Measurements from ENCODE around the gene OR2K2. TPM values are rescaled to one million over a fixed set of nuclear protein-coding genes. Genes with fewer than 3 reads are reported as not detected.
"Not testable (repeated sequence)": the region's sequence is repeated elsewhere in the genome, so short reads cannot be mapped to it uniquely, and the experiment has no call there.

Gene OR2K2
- total RNA-seq, 1 experiment from 2014 or later: not detected

- DNase-seq (ENCODE audit: low spot score): no peak
Measured at GRCh38 chr9:111298111-111298510, 31.9 kb downstream of the OR2K2 start.

GRCh38 chr9:111297066-111297824, 32.8 kb downstream of the OR2K2 start:
- no peak for DNase-seq (ENCODE audit: low spot score)

- no peak for DNase-seq (ENCODE audit: low spot score)
Measured at GRCh38 chr9:111294691-111295451, 35.2 kb downstream of the OR2K2 start.

GRCh38 chr9:111287127-111287526, 42.9 kb downstream of the OR2K2 start:
- DNase-seq (ENCODE audit: low spot score): peak; percentile 14

- no peak for DNase-seq (ENCODE audit: low spot score)
Measured at GRCh38 chr9:111284703-111285102, 45.3 kb downstream of the OR2K2 start.

- DNase-seq (ENCODE audit: low spot score): no peak
Measured at GRCh38 chr9:111282845-111283244, 47.2 kb downstream of the OR2K2 start.

- DNase-seq (ENCODE audit: low spot score): not testable (repeated sequence)
Measured at GRCh38 chr9:111280795-111281194, 49.2 kb downstream of the OR2K2 start.

Other genes starting within 250 kb of the OR2K2 start
- gene ECPAS, start 154.2 kb upstream of the OR2K2 start, total RNA-seq (2014; rRNA removed; shearing (Covaris generic)): 45.3 and 49.9 TPM in 2 replicates
- gene ZNF483, start 195.0 kb upstream of the OR2K2 start, total RNA-seq (2014; rRNA removed; shearing (Covaris generic)): 0.53 and 0.77 TPM in 2 replicates